ENCODE data around the gene AOPEP.
A peak's percentile ranks its signal among the peaks of the same experiment; 100 is the strongest.
"Not testable (repeated sequence)": the region's sequence is repeated elsewhere in the genome, so short reads cannot be mapped to it uniquely, and the experiment has no call there.

AOPEP gene

GRCh38 chr9:94821098-94821887, 94.8 kb downstream of the AOPEP start:
- no peak for DNase-seq

DNA sequence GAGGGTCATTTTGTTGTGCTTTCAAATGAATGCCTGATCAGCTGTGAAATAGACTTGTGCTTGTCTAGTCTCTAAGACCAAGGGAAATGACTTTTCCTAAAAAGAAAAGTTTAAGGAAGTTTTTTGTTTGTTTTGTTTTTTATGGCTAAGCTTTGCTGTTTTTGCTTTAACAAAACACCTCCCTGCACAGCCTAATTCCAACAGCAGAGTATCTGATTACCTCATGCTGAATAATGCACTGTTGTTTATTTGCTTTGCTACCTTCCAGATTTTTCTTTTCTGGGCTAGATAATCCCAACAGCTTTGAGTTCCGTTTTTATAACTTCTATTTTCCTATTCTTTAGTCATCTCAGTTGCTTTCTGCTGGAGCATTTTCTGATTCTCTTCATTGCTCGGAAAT, 95.8 kb downstream of the AOPEP start:
- no peak for DNase-seq

- no peak for DNase-seq
These were observed 97.2 kb downstream of the AOPEP start for GRCh38 chr9:94823710-94824109.

- DNase-seq, result no peak
These were observed 97.9 kb downstream of the AOPEP start for GRCh38 chr9:94824411-94824810.

- peak; percentile 8 for DNase-seq
These were observed 98.6 kb downstream of the AOPEP start for GRCh38 chr9:94824913-94825610.

- no peak for DNase-seq
These were observed 99.1 kb downstream of the AOPEP start for GRCh38 chr9:94825611-94825958.

GRCh38 chr9:94826044-94826443, 99.5 kb downstream of the AOPEP start:
- DNase-seq, result no peak

- DNase-seq, result no peak
These were observed 100.3 kb downstream of the AOPEP start for GRCh38 chr9:94826644-94827410.

DNA sequence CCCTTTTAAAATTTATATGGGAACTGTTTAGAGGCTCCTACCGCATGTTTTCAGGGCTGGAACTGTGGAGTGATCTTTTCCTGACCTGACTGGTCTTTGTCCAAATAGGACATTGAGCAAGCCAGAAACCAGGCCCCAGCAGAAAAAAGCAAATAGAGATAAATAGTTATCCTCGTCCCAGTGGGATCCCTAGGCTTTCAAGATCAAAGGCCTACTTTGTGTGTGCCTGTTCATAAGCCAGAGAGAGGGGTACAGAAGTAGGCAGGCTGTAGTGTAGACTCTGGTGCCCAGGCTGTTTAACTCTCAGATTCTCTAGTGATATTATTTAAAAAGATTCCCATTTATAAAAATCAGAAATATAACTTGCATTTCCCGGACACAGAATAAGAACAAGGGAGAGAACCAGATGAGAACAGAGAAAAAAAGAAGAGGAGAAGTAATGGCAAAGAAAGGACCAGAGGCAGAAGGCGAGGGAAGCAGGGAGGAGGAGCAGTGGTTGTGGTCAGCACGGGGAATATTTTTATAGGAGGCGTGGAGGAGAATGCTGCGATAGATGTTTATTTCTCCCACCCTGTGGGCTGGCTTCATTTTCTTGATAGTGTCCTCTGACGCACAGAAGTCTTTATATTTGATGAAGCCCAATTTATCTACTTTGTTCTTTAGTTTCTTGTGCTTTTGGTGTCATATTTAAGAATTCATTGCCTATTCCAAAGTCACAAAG, 101.2 kb downstream of the AOPEP start:
- DNase-seq, result peak; percentile 7

GRCh38 chr9:94829380-94830070, 103.0 kb downstream of the AOPEP start:
- no peak for DNase-seq

DNA sequence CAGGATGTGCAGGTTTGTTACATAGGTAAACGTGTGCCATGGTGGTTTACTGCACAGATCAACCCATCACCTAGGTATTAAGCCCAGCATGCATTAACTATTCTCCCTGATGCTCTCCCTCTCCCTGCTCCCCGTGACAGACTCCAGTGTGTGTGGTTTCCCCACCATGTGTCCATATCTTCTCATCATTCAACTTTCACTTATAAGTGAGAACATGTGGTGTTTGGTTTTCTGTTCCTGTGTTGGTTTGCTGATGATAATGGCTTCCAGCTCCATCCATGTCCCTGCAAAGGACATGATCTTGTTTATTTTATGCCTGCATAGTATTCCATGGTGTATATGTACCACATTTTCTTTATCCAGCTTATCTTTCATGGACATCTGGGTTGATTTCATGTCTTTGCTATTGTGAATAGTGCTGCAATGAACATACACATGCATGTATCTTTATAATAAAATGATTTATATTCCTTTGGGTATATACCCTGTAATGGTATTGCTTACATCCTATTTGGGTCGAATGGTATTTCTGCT, 103.6 kb downstream of the AOPEP start:
- not testable (repeated sequence) for DNase-seq

GRCh38 chr9:94833802-94834201, 107.3 kb downstream of the AOPEP start:
- no peak for DNase-seq

- DNase-seq, result no peak
These were observed 110.9 kb downstream of the AOPEP start for GRCh38 chr9:94837404-94837803.

DNA sequence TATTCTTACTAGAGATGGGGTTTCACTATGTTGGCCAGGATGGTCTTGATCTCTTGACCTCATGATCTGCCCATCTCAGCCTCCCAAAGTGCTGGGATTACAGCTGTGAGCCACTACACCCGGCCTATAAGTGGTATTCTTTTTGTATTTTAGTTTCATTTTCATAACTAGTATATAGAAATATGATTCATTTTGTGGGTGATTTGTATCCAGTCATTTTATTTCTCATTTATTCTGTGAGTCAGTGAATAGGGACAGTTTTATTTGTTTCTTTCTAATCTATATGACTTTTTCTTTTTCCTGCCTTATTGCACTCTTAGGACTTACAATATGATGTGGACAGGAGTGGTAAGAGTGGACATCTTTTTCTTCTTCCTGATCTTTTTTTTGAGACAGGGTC, 112.9 kb downstream of the AOPEP start:
- DNase-seq, result no peak

DNA sequence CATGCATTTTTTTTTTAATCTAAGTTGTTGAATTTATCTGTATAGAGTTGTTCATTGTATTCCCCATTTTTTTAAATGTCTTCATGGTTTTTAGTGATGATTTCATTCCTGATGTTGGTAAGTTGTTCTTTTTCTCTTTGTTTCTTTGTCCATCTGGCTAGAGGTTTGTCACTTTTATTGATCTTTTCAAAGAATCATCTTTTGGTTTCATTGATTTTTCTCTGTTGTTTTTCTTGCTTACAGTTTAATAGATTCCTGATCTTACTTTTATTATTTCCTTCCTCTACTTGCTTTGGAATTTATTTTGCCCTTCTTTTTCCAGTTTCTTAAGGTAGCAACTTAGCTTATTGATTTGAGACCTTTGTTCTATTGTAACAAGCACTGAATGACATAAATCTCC, 114.2 kb downstream of the AOPEP start:
- DNase-seq, result no peak

- DNase-seq, result no peak
These were observed 116.6 kb downstream of the AOPEP start for GRCh38 chr9:94843134-94843533.

- DNase-seq, result no peak
These were observed 120.2 kb downstream of the AOPEP start for GRCh38 chr9:94846739-94847138.

GRCh38 chr9:94847486-94847885, 121.0 kb downstream of the AOPEP start:
- DNase-seq, result peak; percentile 79

DNA sequence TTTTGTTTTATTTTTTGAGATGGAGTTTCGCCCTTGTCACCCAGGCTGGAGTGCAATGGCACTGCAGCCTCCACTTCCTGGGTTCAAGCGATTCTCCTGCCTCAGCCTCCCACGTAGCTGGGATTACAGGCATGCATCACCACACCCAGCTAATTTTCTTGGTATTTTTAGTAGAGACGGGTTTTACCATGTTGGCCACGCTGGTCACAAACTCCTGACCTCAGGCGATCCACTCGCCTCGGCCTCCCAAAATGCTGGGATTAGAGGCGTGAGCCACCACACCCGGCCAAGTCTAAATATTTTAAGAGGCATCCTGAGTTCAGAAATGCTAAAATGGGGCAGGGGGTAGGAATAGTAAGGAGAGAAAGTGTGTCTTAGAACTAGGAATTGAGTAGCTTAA, 122.3 kb downstream of the AOPEP start:
- not testable (repeated sequence) for DNase-seq

DNA sequence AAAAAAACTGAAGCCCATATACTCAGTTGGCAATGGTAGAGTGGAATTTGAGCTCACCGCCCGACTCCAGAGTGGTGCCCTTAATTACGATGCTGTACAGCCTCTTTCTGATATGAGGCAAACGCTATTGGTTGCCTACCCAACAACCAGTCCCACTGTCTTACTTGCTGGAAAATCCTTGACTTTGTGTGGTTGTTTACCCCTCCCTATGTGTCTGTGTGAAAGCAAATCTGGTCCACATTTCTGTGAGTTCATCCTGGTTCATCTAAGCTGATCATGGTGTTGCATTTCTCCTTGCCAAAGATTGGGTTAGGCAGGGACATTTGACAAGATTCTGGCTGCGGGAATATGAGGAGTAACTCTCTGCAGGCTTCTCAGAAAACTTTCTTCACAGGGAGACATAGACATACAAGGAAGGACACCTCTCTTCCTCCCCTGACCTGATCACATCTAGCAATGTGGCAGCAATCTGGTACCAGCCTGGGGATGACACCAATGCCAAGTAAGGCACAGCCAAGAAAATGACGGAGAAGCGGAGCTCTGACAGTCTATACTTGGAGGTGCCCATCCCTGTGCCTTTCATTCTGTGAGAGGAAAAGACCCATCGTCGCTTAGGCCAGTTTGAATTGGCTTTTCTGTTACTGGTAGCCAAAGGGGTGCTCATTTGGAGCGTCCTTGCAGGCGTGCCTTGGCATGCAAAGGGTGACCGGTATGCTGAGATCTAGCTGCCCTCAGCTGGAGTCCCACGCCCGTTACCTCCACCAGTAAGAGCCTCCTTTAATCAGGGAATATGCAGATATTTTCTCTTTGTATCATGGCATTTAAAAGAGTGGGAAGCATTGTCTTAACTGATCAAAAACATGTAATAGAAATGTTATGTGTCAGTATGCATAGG, 124.3 kb downstream of the AOPEP start:
- no peak for DNase-seq

DNA sequence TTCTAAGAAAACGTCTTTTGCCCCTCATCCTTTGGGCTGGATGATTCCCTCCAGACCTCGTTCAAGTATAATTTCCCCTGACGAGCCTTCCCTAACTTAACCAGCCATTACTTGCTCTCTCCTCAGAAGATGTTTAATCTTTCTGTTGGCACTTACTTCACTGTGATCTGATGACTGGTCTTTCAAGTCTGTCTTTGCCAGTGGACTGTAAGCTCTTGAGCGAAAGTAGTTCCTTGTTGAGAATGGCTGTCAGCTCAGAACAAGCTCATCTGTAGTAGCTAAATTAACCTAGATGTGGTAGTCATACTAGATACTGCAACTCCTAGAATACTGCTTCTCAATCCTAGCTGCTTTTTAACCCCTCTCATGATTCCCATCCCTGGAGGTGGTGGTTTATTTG, 125.0 kb downstream of the AOPEP start:
- no peak for DNase-seq
